Measurements from ENCODE around the gene DNER. TPM values are rescaled to one million over a fixed set of nuclear protein-coding genes. Genes with fewer than 3 reads are reported as not detected.

Gene DNER
- total RNA-seq, 4 donors from 2014 or later = 1.9 to 24.7 (median 4.9) TPM

- H3K27me3 ChIP-seq = no peaks in the 10 kb centered on the region
- no peak overlapping the region for H3K4me3 ChIP-seq
- H3K27ac ChIP-seq = no peak overlapping the region
- no peak for TF ChIP-seq CTCF (IDR thresholded peaks at IDR 0.05)
- TF ChIP-seq POLR2A (IDR thresholded peaks at IDR 0.05) = no peak
- H3K4me1 ChIP-seq = no peaks in the 10 kb centered on the region
- intact Hi-C loops (cut with DNase I; ENCODE audit: low total_unique reads) = no loop called here
- H3K9me3 ChIP-seq = peaks cover 0 to 11% of the 10 kb centered on the region in 2 donors
- DNase-seq = no peak
- H3K36me3 ChIP-seq = no peaks in the 10 kb centered on the region
These were observed 19.4 kb upstream of the DNER start for GRCh38 chr2:229733611-229734245.

- Histone ChIP-seq H3K4me1 (no peaks in the 10 kb centered on the region), H3K4me3 (no peak overlapping the region), H3K9me3 (peaks cover 0 to 7% of the 10 kb centered on the region in 2 donors), H3K27me3 (no peaks in the 10 kb centered on the region), H3K27ac (no peak overlapping the region), H3K36me3 (no peaks in the 10 kb centered on the region)
- no peak for DNase-seq
- intact Hi-C loops (cut with DNase I; ENCODE audit: low total_unique reads) = no loop called here
- TF ChIP-seq POLR2A (IDR thresholded peaks at IDR 0.05) (no peak), CTCF (IDR thresholded peaks at IDR 0.05) (no peak)
These were observed 18.5 kb upstream of the DNER start for GRCh38 chr2:229732897-229733296.

GRCh38 chr2:229731916-229732315 lies 17.6 kb upstream of the DNER start:
- H3K36me3 ChIP-seq = no peaks in the 10 kb centered on the region
- peaks cover 0 to under 1% of the 10 kb centered on the region in 2 donors for H3K9me3 ChIP-seq
- no peak overlapping the region for H3K4me3 ChIP-seq
- DNase-seq = no peak
- no peaks in the 10 kb centered on the region for H3K4me1 ChIP-seq
- intact Hi-C loops (cut with DNase I; ENCODE audit: low total_unique reads) = no loop called here
- TF ChIP-seq POLR2A (IDR thresholded peaks at IDR 0.05) = no peak
- TF ChIP-seq CTCF (IDR thresholded peaks at IDR 0.05) = no peak
- no peaks in the 10 kb centered on the region for H3K27me3 ChIP-seq
- no peak overlapping the region for H3K27ac ChIP-seq

GRCh38 chr2:229731363-229731762 lies 17.0 kb upstream of the DNER start:
- H3K4me1 ChIP-seq = no peaks in the 10 kb centered on the region
- H3K27ac ChIP-seq = no peak overlapping the region
- no peaks in the 10 kb centered on the region for H3K36me3 ChIP-seq
- TF ChIP-seq POLR2A (IDR thresholded peaks at IDR 0.05) = no peak
- TF ChIP-seq CTCF (IDR thresholded peaks at IDR 0.05) = no peak
- H3K27me3 ChIP-seq = no peaks in the 10 kb centered on the region
- no peaks in the 10 kb centered on the region for H3K9me3 ChIP-seq
- no peak for DNase-seq
- intact Hi-C loops (cut with DNase I; ENCODE audit: low total_unique reads) = no loop called here
- H3K4me3 ChIP-seq = no peak overlapping the region

GRCh38 chr2:229728370-229728769 lies 14.0 kb upstream of the DNER start:
- Histone ChIP-seq H3K4me1 (no peaks in the 10 kb centered on the region), H3K36me3 (no peaks in the 10 kb centered on the region), H3K27ac (no peak overlapping the region), H3K27me3 (no peaks in the 10 kb centered on the region), H3K9me3 (no peaks in the 10 kb centered on the region), H3K4me3 (no peak overlapping the region)
- TF ChIP-seq CTCF (IDR thresholded peaks at IDR 0.05) (no peak), POLR2A (IDR thresholded peaks at IDR 0.05) (no peak)
- no peak for DNase-seq
- intact Hi-C loops (cut with DNase I; ENCODE audit: low total_unique reads) = no loop called here
